ENCODE data around the gene GINS1. TPM values are rescaled to one million over a fixed set of nuclear protein-coding genes. Genes with fewer than 3 reads are reported as not detected.

Gene GINS1
- total and polyA plus RNA-seq, 2 donors (not counting 1 experiment from before 2014, with no cell fraction given), result 0.61 to 2.0 TPM

DNA sequence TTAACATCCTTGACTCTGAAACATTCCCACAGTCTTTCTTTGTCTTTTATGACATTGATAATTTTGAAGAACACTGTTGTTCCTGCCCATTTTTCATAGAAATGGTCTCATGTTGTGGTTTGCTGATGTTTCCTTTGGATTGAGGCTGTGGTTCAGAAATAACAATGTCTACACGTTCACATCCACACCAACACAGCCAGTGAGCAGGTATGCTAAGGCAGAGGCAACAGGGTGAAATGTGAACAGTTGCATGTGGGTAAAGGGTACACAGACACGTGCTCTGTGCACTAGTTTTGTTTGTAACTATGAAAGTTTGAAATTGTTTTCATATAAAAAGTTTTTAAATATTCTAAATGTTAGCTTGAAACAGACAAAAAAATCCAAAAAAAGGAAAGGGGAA lies 78.4 kb downstream of the GINS1 start:
- H4K20me1 ChIP-seq (ENCODE audit: control insufficient read depth, insufficient read depth, low read length, poor library complexity, severe bottlenecking), result no peaks in the 10 kb centered on the region
- no peak overlapping the region for H3K4me2 ChIP-seq (replicated peaks; ENCODE audit: low read depth, low read length, poor library complexity, severe bottlenecking)
- no peaks in the 10 kb centered on the region for H3K9me3 Mint-ChIP-seq (ENCODE audit: insufficient read depth)
- intact Hi-C loops (cut with micrococcal nuclease), result no loop called here
- no peaks in the 10 kb centered on the region for H3K36me3 ChIP-seq (replicated peaks in 1 of 2; ENCODE audit: control extremely low read depth in 1 of 2, control insufficient read depth in 1 of 2, extremely low read depth in 1 of 2, insufficient read depth in 2 of 2, low read length in 1 of 2)
- no peak overlapping the region for H3K9ac ChIP-seq (ENCODE audit: low read length)
- no peak for ATAC-seq (ENCODE audit: low read depth)
- peaks cover 8% of the 10 kb centered on the region for H3K4me1 Mint-ChIP-seq
- H3K79me2 ChIP-seq (ENCODE audit: control insufficient read depth, insufficient read depth, low read length), result no peaks in the 10 kb centered on the region
- CTCF ChIA-PET, result no interaction called here
- no peak for DNase-seq
- H3K4me1 ChIP-seq (ENCODE audit: control insufficient read depth in 2 of 2, insufficient read depth in 2 of 2, low read length in 2 of 2), result peaks cover 0 to 7% of the 10 kb centered on the region in 2 donors
- H3K27me3 Mint-ChIP-seq, result no peaks in the 10 kb centered on the region
- H3K27me3 ChIP-seq (replicated peaks in 1 of 4; ENCODE audit: control extremely low read depth in 1 of 4, control insufficient read depth in 3 of 4, insufficient read depth in 4 of 4, low read length in 3 of 4), result no peaks in the 10 kb centered on the region
- no peak overlapping the region for H2AFZ ChIP-seq (ENCODE audit: insufficient read depth, low read depth, low read length, poor library complexity, severe bottlenecking)
- H3K9me3 ChIP-seq (ENCODE audit: control extremely low read depth in 1 of 3, control insufficient read depth in 2 of 3, insufficient read depth in 1 of 3, low read length in 2 of 3), result no peaks in the 10 kb centered on the region
- no peak overlapping the region for H3K27ac Mint-ChIP-seq
- POLR2A ChIA-PET, result no interaction called here
- H3K27ac ChIP-seq (ENCODE audit: low read length in 2 of 2), result no peak overlapping the region
- no peak overlapping the region for H3K4me3 ChIP-seq (ENCODE audit: control extremely low read depth in 1 of 5, extremely low read depth in 1 of 5, insufficient read depth in 1 of 5, low read depth in 2 of 5, low read length in 4 of 5)
- no CpG with 5 or more reads among the region's 2 CpGs for WGBS (ENCODE audit: insufficient coverage)
- no peak overlapping the region for H3K4me3 Mint-ChIP-seq
- TF ChIP-seq, protein P1, sequence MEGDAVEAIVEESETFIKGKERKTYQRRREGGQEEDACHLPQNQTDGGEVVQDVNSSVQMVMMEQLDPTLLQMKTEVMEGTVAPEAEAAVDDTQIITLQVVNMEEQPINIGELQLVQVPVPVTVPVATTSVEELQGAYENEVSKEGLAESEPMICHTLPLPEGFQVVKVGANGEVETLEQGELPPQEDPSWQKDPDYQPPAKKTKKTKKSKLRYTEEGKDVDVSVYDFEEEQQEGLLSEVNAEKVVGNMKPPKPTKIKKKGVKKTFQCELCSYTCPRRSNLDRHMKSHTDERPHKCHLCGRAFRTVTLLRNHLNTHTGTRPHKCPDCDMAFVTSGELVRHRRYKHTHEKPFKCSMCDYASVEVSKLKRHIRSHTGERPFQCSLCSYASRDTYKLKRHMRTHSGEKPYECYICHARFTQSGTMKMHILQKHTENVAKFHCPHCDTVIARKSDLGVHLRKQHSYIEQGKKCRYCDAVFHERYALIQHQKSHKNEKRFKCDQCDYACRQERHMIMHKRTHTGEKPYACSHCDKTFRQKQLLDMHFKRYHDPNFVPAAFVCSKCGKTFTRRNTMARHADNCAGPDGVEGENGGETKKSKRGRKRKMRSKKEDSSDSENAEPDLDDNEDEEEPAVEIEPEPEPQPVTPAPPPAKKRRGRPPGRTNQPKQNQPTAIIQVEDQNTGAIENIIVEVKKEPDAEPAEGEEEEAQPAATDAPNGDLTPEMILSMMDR (IDR thresholded peaks at IDR 0.05), result no peak
- no peak for TF ChIP-seq EZH2 (IDR thresholded peaks at IDR 0.05; ENCODE audit: borderline replicate concordance, insufficient read depth, low read depth, low read length, poor library complexity, severe bottlenecking)

DNA sequence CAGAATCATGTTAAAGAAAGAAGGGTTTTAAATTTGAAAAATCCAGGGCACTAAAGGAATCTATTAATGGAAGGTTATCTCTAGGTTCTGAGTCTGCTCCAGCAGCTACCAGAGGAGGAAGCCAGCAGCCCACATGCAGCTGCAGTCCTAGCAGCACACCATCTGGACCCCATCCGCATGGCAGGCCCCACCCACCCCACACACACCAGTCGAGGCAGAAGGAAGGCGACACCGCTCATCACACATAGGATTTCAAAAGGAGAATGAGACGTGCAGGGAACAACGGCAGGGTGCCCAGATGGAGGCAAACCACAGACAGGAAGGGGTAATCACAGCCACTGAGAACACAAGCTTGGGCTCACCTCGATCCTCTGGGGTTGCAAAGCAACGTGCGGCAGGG lies 78.9 kb downstream of the GINS1 start:
- 16% methylated on average over 8 of the region's 9 CpGs for WGBS (ENCODE audit: insufficient coverage)
- H3K4me3 Mint-ChIP-seq, result no peak overlapping the region

More for the DNA sequence above, 78.9 kb downstream of the GINS1 start:
- ChIA-PET POLR2A (no interaction called here), CTCF (no interaction called here)
- H3K9me3 Mint-ChIP-seq (ENCODE audit: insufficient read depth), result no peaks in the 10 kb centered on the region
- Histone ChIP-seq H3K36me3 (replicated peaks in 1 of 2; ENCODE audit: control extremely low read depth in 1 of 2, control insufficient read depth in 1 of 2, extremely low read depth in 1 of 2, insufficient read depth in 2 of 2, low read length in 1 of 2) (no peaks in the 10 kb centered on the region), H3K9ac (ENCODE audit: low read length) (no peak overlapping the region), H3K27ac (ENCODE audit: low read length in 2 of 2) (no peak overlapping the region), H2AFZ (ENCODE audit: insufficient read depth, low read depth, low read length, poor library complexity, severe bottlenecking) (no peak overlapping the region), H4K20me1 (ENCODE audit: control insufficient read depth, insufficient read depth, low read length, poor library complexity, severe bottlenecking) (no peaks in the 10 kb centered on the region), H3K27me3 (replicated peaks in 1 of 4; ENCODE audit: control extremely low read depth in 1 of 4, control insufficient read depth in 3 of 4, insufficient read depth in 4 of 4, low read length in 3 of 4) (no peaks in the 10 kb centered on the region), H3K9me3 (ENCODE audit: control extremely low read depth in 1 of 3, control insufficient read depth in 2 of 3, insufficient read depth in 1 of 3, low read length in 2 of 3) (no peaks in the 10 kb centered on the region), H3K4me3 (ENCODE audit: control extremely low read depth in 1 of 5, extremely low read depth in 1 of 5, insufficient read depth in 1 of 5, low read depth in 2 of 5, low read length in 4 of 5) (no peak overlapping the region), H3K4me1 (ENCODE audit: control insufficient read depth in 2 of 2, insufficient read depth in 2 of 2, low read length in 2 of 2) (peaks cover 0 to 7% of the 10 kb centered on the region in 2 donors), H3K4me2 (replicated peaks; ENCODE audit: low read depth, low read length, poor library complexity, severe bottlenecking) (no peak overlapping the region), H3K79me2 (ENCODE audit: control insufficient read depth, insufficient read depth, low read length) (no peaks in the 10 kb centered on the region)
- ATAC-seq (ENCODE audit: low read depth), result no peak
- no peaks in the 10 kb centered on the region for H3K27me3 Mint-ChIP-seq
- TF ChIP-seq EZH2 (IDR thresholded peaks at IDR 0.05; ENCODE audit: borderline replicate concordance, insufficient read depth, low read depth, low read length, poor library complexity, severe bottlenecking), result no peak
- TF ChIP-seq, protein P1 (IDR thresholded peaks at IDR 0.05), result no peak
- intact Hi-C loops (cut with micrococcal nuclease), result no loop called here
- peaks cover 8% of the 10 kb centered on the region for H3K4me1 Mint-ChIP-seq
- no peak overlapping the region for H3K27ac Mint-ChIP-seq
- no peak for DNase-seq

All from B cell (primary cell).